A549 (cell line): ENCODE data around the gene TNFSF4. TPM values are rescaled to one million over a fixed set of nuclear protein-coding genes. Genes with fewer than 3 reads are reported as not detected.

Experiments
- ATAC-seq, 2 experiments: fragments of 200-7000 bp in 1 of 2; fragments of >200 bp in 1 of 2; cut with Nextera tagmentation in 1 of 2; cut with Tn5 transposase in 1 of 2; 3 replicates each; pipeline versions ENCODE4 v1.8.0 to v1.9.1; 2018 to 2020; ENCODE audit warnings: mild to moderate bottlenecking in 1 of 2, moderate library complexity in 1 of 2
- CTCF ChIA-PET: fragments of 300-600 bp; sonication (Branson Sonifier 250); formaldehyde crosslinking; extraction: SDS; loops from one replicate; lab custom pipeline; 2021; ENCODE audit warnings: antibody characterized with exemption, inconsistent platforms; lab: Yijun Ruan, JAX
- POLR2A ChIA-PET: fragments of 350-600 bp; formaldehyde crosslinking; extraction: SDS; loops from one replicate; lab custom pipeline; 2021; ENCODE audit warnings: antibody characterized with exemption, inconsistent platforms; lab: Yijun Ruan, JAX
- DNase-seq, 2 experiments: peaks; one replicate each; pipeline versions ENCODE4 v3.0.0 to v3.0.0-alpha.2; 2011 to 2016; ENCODE audit warnings: low read depth in 1 of 2, low spot score in 1 of 2
- FAIRE-seq: peaks from 2 replicates; lab custom pipeline; 2011; peaks lifted over from hg19 to GRCh38; lab: Jason Lieb, UNC
- H3K27ac ChIP-seq, 2 experiments: fragments of >200 bp; sonication (Bioruptor Twin); formaldehyde crosslinking; 3 replicates each; pipeline ENCODE4 v1.5.1; 2016 to 2017
- H3K4me1 ChIP-seq: fragments of >200 bp; sonication (Bioruptor Twin); formaldehyde crosslinking; 3 replicates; pipeline ENCODE4 v1.6.1; 2016
- H3K4me2 ChIP-seq: fragments of >200 bp; sonication (Bioruptor Twin); formaldehyde crosslinking; 3 replicates; pipeline ENCODE4 v1.6.1; 2016
- H3K4me3 ChIP-seq: fragments of >200 bp; sonication (Bioruptor Twin); formaldehyde crosslinking; 3 replicates; pipeline ENCODE4 v1.5.1; 2016
- H3K9me3 ChIP-seq: fragments of >200 bp; sonication (Bioruptor Twin); formaldehyde crosslinking; 3 replicates; pipeline ENCODE4 v1.6.1; 2016
- CHD2 ChIP-seq: fragments of 150-350 bp; IDR thresholded peaks from 2 replicates; pipeline ENCODE4 v1.6.1; 2014; ENCODE audit warnings: low read length; ENCODE audit not compliant: partially characterized antibody
- CTCF ChIP-seq: fragments of >200 bp; sonication (Bioruptor Twin); formaldehyde crosslinking; IDR thresholded peaks from 3 replicates; pipeline ENCODE4 v1.5.1; 2016
- EHF ChIP-seq: fragments of 250-450 bp; sonication (Bioruptor Pico); IDR thresholded peaks from 2 replicates; pipeline ENCODE4 v1.5.0; 2020; ENCODE audit warnings: mild to moderate bottlenecking
- ESRRA ChIP-seq: fragments of 150-350 bp; IDR thresholded peaks from 2 replicates; pipeline ENCODE4 v1.6.1; 2014; ENCODE audit warnings: mild to moderate bottlenecking, low read length, borderline replicate concordance
- FOXS1 ChIP-seq: fragments of 250-450 bp; sonication (Bioruptor Pico); IDR thresholded peaks from 2 replicates; pipeline ENCODE4 v1.5.0; 2020; ENCODE audit warnings: mild to moderate bottlenecking, moderate library complexity
- GATA3 ChIP-seq: IDR thresholded peaks from 2 replicates; pipeline ENCODE4 v1.6.1; 2012; ENCODE audit warnings: borderline replicate concordance
- HDAC2 ChIP-seq: fragments of 200-600 bp; sonication (generic); IDR thresholded peaks from 2 replicates; pipeline ENCODE4 v1.6.1; 2016
- HOXB5 ChIP-seq: fragments of 250-450 bp; sonication (Bioruptor Pico); IDR thresholded peaks from 2 replicates; pipeline ENCODE4 v1.5.0; 2020; ENCODE audit warnings: mild to moderate bottlenecking, moderate library complexity
- MAZ ChIP-seq: fragments of 150-350 bp; IDR thresholded peaks from 2 replicates; pipeline ENCODE4 v1.6.1; 2014; ENCODE audit warnings: antibody characterized with exemption, low read depth, low read length, borderline replicate concordance
- NR3C1 ChIP-seq: fragments of >200 bp; sonication (Bioruptor Twin); formaldehyde crosslinking; IDR thresholded peaks from 3 replicates; pipeline ENCODE4 v1.6.1; 2017
- POLR2AphosphoS2 ChIP-seq: conservative IDR thresholded peaks from 2 replicates; pipeline ENCODE4 v1.6.1; 2012; ENCODE audit warnings: low read length, improper control_type of control experiment, inconsistent platforms
- RAD21 ChIP-seq, 2 experiments: fragments of >200 bp in 1 of 2; sonication (Bioruptor Twin) in 1 of 2; formaldehyde crosslinking in 1 of 2; IDR thresholded peaks in 1 of 2; conservative IDR thresholded peaks in 1 of 2; 2 replicates in 1 of 2; 3 replicates in 1 of 2; pipeline ENCODE4 v1.6.1; 2012 to 2018; ENCODE audit warnings: inconsistent platforms in 1 of 2
- RARB ChIP-seq: fragments of 250-450 bp; sonication (Bioruptor Pico); IDR thresholded peaks from 2 replicates; pipeline ENCODE4 v1.8.0; 2021; ENCODE audit warnings: mild to moderate bottlenecking, moderate library complexity
- TFCP2L1 ChIP-seq: fragments of 250-450 bp; sonication (Bioruptor Pico); IDR thresholded peaks from 2 replicates; pipeline ENCODE4 v1.5.0; 2021; ENCODE audit warnings: mild to moderate bottlenecking
- TP53 ChIP-seq: fragments of 250-450 bp; sonication (Bioruptor Pico); IDR thresholded peaks from 2 replicates; pipeline ENCODE4 v1.5.0; 2021; ENCODE audit warnings: mild to moderate bottlenecking, moderate library complexity
- ZC3H11A ChIP-seq: fragments of 450-650 bp; IDR thresholded peaks from 2 replicates; pipeline ENCODE4 v1.6.1; 2014; ENCODE audit warnings: antibody characterized with exemption, mild to moderate bottlenecking
- ZFP36 ChIP-seq: fragments of 450-650 bp; IDR thresholded peaks from 2 replicates; pipeline ENCODE4 v1.6.1; 2014; ENCODE audit warnings: borderline replicate concordance; ENCODE audit not compliant: partially characterized antibody
- ZNF302 ChIP-seq: fragments of 250-450 bp; sonication (Bioruptor Pico); IDR thresholded peaks from 2 replicates; pipeline ENCODE4 v1.9.0; 2021; ENCODE audit warnings: inconsistent platforms, mild to moderate bottlenecking, moderate library complexity
- WGBS: methylation state at CpG from one replicate; pipeline ENCODE4 v1.1.6; 2017; ENCODE audit errors: missing lambda C conversion rate; 5-methylcytosine and 5-hydroxymethylcytosine counted together
- polyA plus RNA-seq, 4 experiments: library from polyadenylated mRNA; depleted of rRNA in 3 of 4; stranded (reverse); fragments of >200 nt; fragmentation: RNase III in 1 of 4; extraction: RNeasy Plus Mini Kit Qiagen cat#74134 plus additional on column Dnase treatment in 1 of 4; gene quantifications; 2 replicates in 3 of 4; 3 replicates in 1 of 4; pipeline ENCODE4 v1.2.3, GENCODE V29; 2011 to 2017
- TF ChIP-seq, protein P1 (sequence below): fragments of >200 bp; sonication (Bioruptor Twin); formaldehyde crosslinking; IDR thresholded peaks from 2 replicates; pipeline ENCODE4 v1.6.1; 2016

Gene TNFSF4
- polyA plus RNA-seq, 2 of the 4 experiments (the other 2 are of a cell fraction), result 0.06 to 0.27 TPM

DNA sequence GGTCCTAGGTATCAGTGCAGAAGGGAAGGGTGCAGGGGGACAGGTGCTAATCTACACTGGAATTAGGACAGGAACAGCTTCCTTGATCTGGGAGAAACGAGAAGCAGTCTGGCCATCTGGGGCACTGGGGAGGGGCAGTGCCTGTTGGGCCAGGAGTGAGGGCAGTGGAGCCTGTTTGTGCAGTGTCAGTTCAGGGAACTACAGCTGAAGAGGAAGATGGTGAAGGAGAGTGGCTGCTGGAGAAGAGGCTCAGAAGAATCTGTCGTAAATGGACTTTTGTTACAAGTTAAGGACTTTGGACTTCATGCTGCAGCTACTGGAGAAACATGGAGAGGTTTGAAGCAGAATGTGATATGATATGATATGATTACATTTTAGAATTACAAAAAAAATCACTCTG, 3.2 kb upstream of the TNFSF4 start:
- 68% methylated on average over 2 of the region's 2 CpGs for WGBS
- Histone ChIP-seq H3K4me1 (no peaks in the 10 kb centered on the region), H3K4me3 (no peak overlapping the region), H3K4me2 (no peak overlapping the region), H3K9me3 (no peaks in the 10 kb centered on the region), H3K27ac (no peak overlapping the region)
- ChIA-PET POLR2A (no interaction called here), CTCF (interaction anchor here (1.5 to 19.0 kb wide), 3 partner anchors 8 to 466 kb away, joined by 7 to 212 read pairs (median 16); no protein-coding TSS in a partner anchor)
- DNase-seq, result no peak
- ATAC-seq, result peak in 1 of 2 experiments; percentile 37; a peak in 1 of 6 replicates
- TF ChIP-seq, protein P1, sequence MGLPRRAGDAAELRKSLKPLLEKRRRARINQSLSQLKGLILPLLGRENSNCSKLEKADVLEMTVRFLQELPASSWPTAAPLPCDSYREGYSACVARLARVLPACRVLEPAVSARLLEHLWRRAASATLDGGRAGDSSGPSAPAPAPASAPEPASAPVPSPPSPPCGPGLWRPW, result no peak
- no peak for TF ChIP-seq ZC3H11A
- no peak for FAIRE-seq

DNA sequence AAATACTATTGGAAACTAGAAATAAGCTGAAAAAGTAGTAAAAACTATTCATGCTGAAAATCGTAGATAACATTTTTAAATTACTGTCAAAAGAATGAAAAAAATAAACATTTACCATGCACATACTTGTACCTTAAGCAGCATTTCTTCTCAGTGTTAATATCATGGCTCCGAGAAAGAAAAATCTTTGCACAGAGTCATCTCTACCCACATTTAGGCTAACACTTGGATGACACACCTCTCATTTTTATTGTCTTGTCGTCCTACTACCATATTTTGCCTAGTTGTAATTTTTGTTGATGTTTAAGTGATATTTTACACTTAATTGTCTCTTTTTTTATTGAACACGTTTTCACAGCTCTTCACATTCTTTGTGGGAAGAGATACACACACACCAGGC, 1.7 kb upstream of the TNFSF4 start:
- Histone ChIP-seq H3K4me3 (no peak overlapping the region), H3K4me1 (no peaks in the 10 kb centered on the region), H3K27ac (no peak overlapping the region), H3K4me2 (no peak overlapping the region)
- POLR2A ChIA-PET, result interaction anchor here (0.9 kb wide), 1 partner anchor 659 kb away, joined by 3 read pairs; the partner anchor contains the start of genes GAS5 and ZBTB37
- FAIRE-seq, result no peak
- no peak for ATAC-seq
- TF ChIP-seq ESRRA (no peak), EHF (no peak)
- TF ChIP-seq, all 56 proteins: peak for 0
- CTCF ChIA-PET, result interaction anchor here (0.7 to 19.0 kb wide), 4 partner anchors 8 to 465 kb away, joined by 3 to 212 read pairs (median 6); no protein-coding TSS in a partner anchor
- H3K9me3 ChIP-seq, result no peaks in the 10 kb centered on the region
- no peak for DNase-seq
- WGBS, result 39% methylated on average over 4 of the region's 4 CpGs

GRCh38 chr1:173208146-173208545, 1.0 kb upstream of the TNFSF4 start:
- Histone ChIP-seq H3K27ac (no peak overlapping the region), H3K4me3 (no peak overlapping the region), H3K4me2 (no peak overlapping the region), H3K9me3 (no peaks in the 10 kb centered on the region), H3K4me1 (no peaks in the 10 kb centered on the region)
- FAIRE-seq, result no peak
- ChIA-PET CTCF (interaction anchor here (0.7 to 19.0 kb wide), 3 partner anchors 9 to 464 kb away, joined by 3 to 212 read pairs (median 4); no protein-coding TSS in a partner anchor), POLR2A (no interaction called here)
- WGBS, result 58% methylated on average over 1 of the region's 1 CpG
- ATAC-seq, result no peak
- no peak for DNase-seq
- TF ChIP-seq ZFP36 (no peak), TFCP2L1 (CRISPR knock-in tag) (no peak), MAZ (no peak), GATA3 (no peak), CHD2 (no peak), TP53 (CRISPR knock-in tag) (no peak), ZNF302 (CRISPR knock-in tag) (no peak), RAD21 (conservative IDR thresholded peaks at IDR 0.05 in 1 of 2, IDR thresholded peaks at IDR 0.05 in 1 of 2) (no peak), NR3C1 (no peak), ESRRA (no peak), HOXB5 (CRISPR knock-in tag) (no peak), RARB (CRISPR knock-in tag) (no peak), FOXS1 (CRISPR knock-in tag) (no peak), ZC3H11A (no peak), HDAC2 (no peak), POLR2AphosphoS2 (no peak)
- TF ChIP-seq, protein P1, result no peak

- ATAC-seq (no peak), DNase-seq (no peak), FAIRE-seq (no peak)
- ChIA-PET POLR2A (no interaction called here), CTCF (interaction anchor here (0.9 to 19.0 kb wide), 4 partner anchors 63 to 461 kb away, joined by 3 to 212 read pairs (median 98); no protein-coding TSS in a partner anchor)
- Histone ChIP-seq H3K9me3 (no peaks in the 10 kb centered on the region), H3K27ac (no peak overlapping the region), H3K4me3 (no peak overlapping the region), H3K4me1 (peaks cover 2% of the 10 kb centered on the region; the same call in 1 of the 3 replicates), H3K4me2 (no peak overlapping the region)
- WGBS, result 76% methylated on average over 7 of the region's 7 CpGs
- TF ChIP-seq MAZ, result no peak
- no peak for TF ChIP-seq CTCF
Observed at GRCh38 chr1:173205146-173206051, 1.7 kb downstream of the TNFSF4 start.
